ENCODE data around the gene TAF4B.

DNA sequence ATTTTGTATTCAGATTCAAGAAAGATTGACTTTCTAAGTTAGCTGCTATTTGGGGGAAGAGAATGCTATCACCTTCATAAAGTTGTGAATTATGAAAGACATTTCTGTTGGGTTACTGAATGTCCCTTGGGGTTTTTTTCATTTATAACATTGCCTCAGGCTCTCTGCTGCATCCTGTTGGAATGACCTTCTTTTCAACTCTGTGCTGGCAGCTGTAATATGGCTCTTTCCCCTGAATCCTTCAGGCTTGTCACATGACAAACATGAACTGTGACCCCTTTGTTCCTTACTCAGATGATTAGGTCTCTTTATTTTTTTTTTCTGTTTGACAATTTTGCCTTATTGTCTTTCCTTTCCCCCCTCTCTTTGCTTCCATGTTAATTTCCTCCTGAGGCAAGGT lies 159.8 kb downstream of the TAF4B start:
- TF ChIP-seq, protein P1, sequence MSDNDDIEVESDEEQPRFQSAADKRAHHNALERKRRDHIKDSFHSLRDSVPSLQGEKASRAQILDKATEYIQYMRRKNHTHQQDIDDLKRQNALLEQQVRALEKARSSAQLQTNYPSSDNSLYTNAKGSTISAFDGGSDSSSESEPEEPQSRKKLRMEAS (IDR thresholded peaks at IDR 0.05; ENCODE audit: low read depth, low read length): no peak
- TF ChIP-seq, protein P2, sequence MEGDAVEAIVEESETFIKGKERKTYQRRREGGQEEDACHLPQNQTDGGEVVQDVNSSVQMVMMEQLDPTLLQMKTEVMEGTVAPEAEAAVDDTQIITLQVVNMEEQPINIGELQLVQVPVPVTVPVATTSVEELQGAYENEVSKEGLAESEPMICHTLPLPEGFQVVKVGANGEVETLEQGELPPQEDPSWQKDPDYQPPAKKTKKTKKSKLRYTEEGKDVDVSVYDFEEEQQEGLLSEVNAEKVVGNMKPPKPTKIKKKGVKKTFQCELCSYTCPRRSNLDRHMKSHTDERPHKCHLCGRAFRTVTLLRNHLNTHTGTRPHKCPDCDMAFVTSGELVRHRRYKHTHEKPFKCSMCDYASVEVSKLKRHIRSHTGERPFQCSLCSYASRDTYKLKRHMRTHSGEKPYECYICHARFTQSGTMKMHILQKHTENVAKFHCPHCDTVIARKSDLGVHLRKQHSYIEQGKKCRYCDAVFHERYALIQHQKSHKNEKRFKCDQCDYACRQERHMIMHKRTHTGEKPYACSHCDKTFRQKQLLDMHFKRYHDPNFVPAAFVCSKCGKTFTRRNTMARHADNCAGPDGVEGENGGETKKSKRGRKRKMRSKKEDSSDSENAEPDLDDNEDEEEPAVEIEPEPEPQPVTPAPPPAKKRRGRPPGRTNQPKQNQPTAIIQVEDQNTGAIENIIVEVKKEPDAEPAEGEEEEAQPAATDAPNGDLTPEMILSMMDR (IDR thresholded peaks at IDR 0.05 in 2 of 3, conservative IDR thresholded peaks at IDR 0.05 in 1 of 3; ENCODE audit: control insufficient read depth in 2 of 3, extremely low read depth in 1 of 3, insufficient read depth in 1 of 3, low read depth in 3 of 3, low read length in 3 of 3): no peak
- TF ChIP-seq MTA3 (IDR thresholded peaks at IDR 0.05; ENCODE audit: borderline replicate concordance, low read length) (no peak), BHLHE40 (IDR thresholded peaks at IDR 0.05; ENCODE audit: borderline replicate concordance in 1 of 2, low read depth in 2 of 2, low read length in 1 of 2) (no peak), RAD21 (IDR thresholded peaks at IDR 0.05; ENCODE audit: insufficient read depth, low read depth, low read length) (no peak), EGR1 (IDR thresholded peaks at IDR 0.05; ENCODE audit: borderline replicate concordance in 1 of 2, low read depth in 2 of 2, low read length in 2 of 2) (no peak)
- TF ChIP-seq, protein P3, sequence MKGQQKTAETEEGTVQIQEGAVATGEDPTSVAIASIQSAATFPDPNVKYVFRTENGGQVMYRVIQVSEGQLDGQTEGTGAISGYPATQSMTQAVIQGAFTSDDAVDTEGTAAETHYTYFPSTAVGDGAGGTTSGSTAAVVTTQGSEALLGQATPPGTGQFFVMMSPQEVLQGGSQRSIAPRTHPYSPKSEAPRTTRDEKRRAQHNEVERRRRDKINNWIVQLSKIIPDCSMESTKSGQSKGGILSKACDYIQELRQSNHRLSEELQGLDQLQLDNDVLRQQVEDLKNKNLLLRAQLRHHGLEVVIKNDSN (IDR thresholded peaks at IDR 0.05; ENCODE audit: borderline replicate concordance, extremely low read length, insufficient read depth, low read depth, low read length): no peak

Measured in GM12878 (cell line).